Measurements from ENCODE around the gene SRD5A1.

The SRD5A1 gene

GRCh38 chr5:6604341-6604740 is 28.9 kb upstream of the SRD5A1 start:
- no peaks in the 10 kb centered on the region for H3K27me3 ChIP-seq (ENCODE audit: control insufficient read depth, insufficient read depth, low read length)
- no peak overlapping the region for H3K27ac ChIP-seq (ENCODE audit: low read depth, low read length)
- no peaks in the 10 kb centered on the region for H3K4me1 ChIP-seq (ENCODE audit: control insufficient read depth, insufficient read depth, low read length)
- peaks cover 95% of the 10 kb centered on the region for H3K36me3 ChIP-seq (ENCODE audit: control insufficient read depth, insufficient read depth, low read length)
- no peaks in the 10 kb centered on the region for H3K9me3 ChIP-seq (ENCODE audit: control insufficient read depth, insufficient read depth, low read length)
- no peak overlapping the region for H3K4me3 ChIP-seq (ENCODE audit: low read depth, low read length)
- H3K9ac ChIP-seq (ENCODE audit: low read depth, low read length) = no peak overlapping the region

- Histone ChIP-seq H3K4me3 (ENCODE audit: low read depth, low read length) (no peak overlapping the region), H3K36me3 (ENCODE audit: control insufficient read depth, insufficient read depth, low read length) (peaks cover 95% of the 10 kb centered on the region), H3K4me1 (ENCODE audit: control insufficient read depth, insufficient read depth, low read length) (no peaks in the 10 kb centered on the region), H3K27me3 (ENCODE audit: control insufficient read depth, insufficient read depth, low read length) (no peaks in the 10 kb centered on the region), H3K9me3 (ENCODE audit: control insufficient read depth, insufficient read depth, low read length) (no peaks in the 10 kb centered on the region), H3K27ac (ENCODE audit: low read depth, low read length) (no peak overlapping the region), H3K9ac (ENCODE audit: low read depth, low read length) (no peak overlapping the region)
These were observed 28.3 kb upstream of the SRD5A1 start for GRCh38 chr5:6604946-6605345.

- Histone ChIP-seq H3K9ac (ENCODE audit: low read depth, low read length) (no peak overlapping the region), H3K4me1 (ENCODE audit: control insufficient read depth, insufficient read depth, low read length) (no peaks in the 10 kb centered on the region), H3K9me3 (ENCODE audit: control insufficient read depth, insufficient read depth, low read length) (no peaks in the 10 kb centered on the region), H3K27me3 (ENCODE audit: control insufficient read depth, insufficient read depth, low read length) (no peaks in the 10 kb centered on the region), H3K36me3 (ENCODE audit: control insufficient read depth, insufficient read depth, low read length) (peaks cover 95% of the 10 kb centered on the region), H3K27ac (ENCODE audit: low read depth, low read length) (no peak overlapping the region), H3K4me3 (ENCODE audit: low read depth, low read length) (no peak overlapping the region)
These were observed 26.2 kb upstream of the SRD5A1 start for GRCh38 chr5:6606884-6607558.

- Histone ChIP-seq H3K4me1 (ENCODE audit: control insufficient read depth, insufficient read depth, low read length) (no peaks in the 10 kb centered on the region), H3K27ac (ENCODE audit: low read depth, low read length) (no peak overlapping the region), H3K9ac (ENCODE audit: low read depth, low read length) (no peak overlapping the region), H3K27me3 (ENCODE audit: control insufficient read depth, insufficient read depth, low read length) (no peaks in the 10 kb centered on the region), H3K4me3 (ENCODE audit: low read depth, low read length) (no peak overlapping the region), H3K36me3 (ENCODE audit: control insufficient read depth, insufficient read depth, low read length) (peaks cover 95% of the 10 kb centered on the region), H3K9me3 (ENCODE audit: control insufficient read depth, insufficient read depth, low read length) (no peaks in the 10 kb centered on the region)
These were observed 25.7 kb upstream of the SRD5A1 start for GRCh38 chr5:6607559-6607936.

- H3K27ac ChIP-seq (ENCODE audit: low read depth, low read length) = no peak overlapping the region
- peaks cover 95% of the 10 kb centered on the region for H3K36me3 ChIP-seq (ENCODE audit: control insufficient read depth, insufficient read depth, low read length)
- no peaks in the 10 kb centered on the region for H3K4me1 ChIP-seq (ENCODE audit: control insufficient read depth, insufficient read depth, low read length)
- H3K27me3 ChIP-seq (ENCODE audit: control insufficient read depth, insufficient read depth, low read length) = no peaks in the 10 kb centered on the region
- no peaks in the 10 kb centered on the region for H3K9me3 ChIP-seq (ENCODE audit: control insufficient read depth, insufficient read depth, low read length)
- no peak overlapping the region for H3K4me3 ChIP-seq (ENCODE audit: low read depth, low read length)
- H3K9ac ChIP-seq (ENCODE audit: low read depth, low read length) = no peak overlapping the region
These were observed 25.2 kb upstream of the SRD5A1 start for GRCh38 chr5:6608016-6608415.

GRCh38 chr5:6611334-6612256 is 21.6 kb upstream of the SRD5A1 start:
- H3K27me3 ChIP-seq (ENCODE audit: control insufficient read depth, insufficient read depth, low read length) = no peaks in the 10 kb centered on the region
- peaks cover 98% of the 10 kb centered on the region for H3K36me3 ChIP-seq (ENCODE audit: control insufficient read depth, insufficient read depth, low read length)
- H3K9ac ChIP-seq (ENCODE audit: low read depth, low read length) = no peak overlapping the region
- no peak overlapping the region for H3K27ac ChIP-seq (ENCODE audit: low read depth, low read length)
- no peaks in the 10 kb centered on the region for H3K9me3 ChIP-seq (ENCODE audit: control insufficient read depth, insufficient read depth, low read length)
- no peak overlapping the region for H3K4me3 ChIP-seq (ENCODE audit: low read depth, low read length)
- H3K4me1 ChIP-seq (ENCODE audit: control insufficient read depth, insufficient read depth, low read length) = no peaks in the 10 kb centered on the region

GRCh38 chr5:6615034-6615815 is 18.0 kb upstream of the SRD5A1 start:
- Histone ChIP-seq H3K4me3 (ENCODE audit: low read depth, low read length) (no peak overlapping the region), H3K36me3 (ENCODE audit: control insufficient read depth, insufficient read depth, low read length) (peaks cover 98% of the 10 kb centered on the region), H3K9ac (ENCODE audit: low read depth, low read length) (no peak overlapping the region), H3K27me3 (ENCODE audit: control insufficient read depth, insufficient read depth, low read length) (no peaks in the 10 kb centered on the region), H3K4me1 (ENCODE audit: control insufficient read depth, insufficient read depth, low read length) (no peaks in the 10 kb centered on the region), H3K27ac (ENCODE audit: low read depth, low read length) (no peak overlapping the region), H3K9me3 (ENCODE audit: control insufficient read depth, insufficient read depth, low read length) (no peaks in the 10 kb centered on the region)

- Histone ChIP-seq H3K4me1 (ENCODE audit: control insufficient read depth, insufficient read depth, low read length) (no peaks in the 10 kb centered on the region), H3K9me3 (ENCODE audit: control insufficient read depth, insufficient read depth, low read length) (no peaks in the 10 kb centered on the region), H3K9ac (ENCODE audit: low read depth, low read length) (no peak overlapping the region), H3K27ac (ENCODE audit: low read depth, low read length) (no peak overlapping the region), H3K4me3 (ENCODE audit: low read depth, low read length) (no peak overlapping the region), H3K36me3 (ENCODE audit: control insufficient read depth, insufficient read depth, low read length) (peaks cover 96% of the 10 kb centered on the region), H3K27me3 (ENCODE audit: control insufficient read depth, insufficient read depth, low read length) (no peaks in the 10 kb centered on the region)
These were observed 16.6 kb upstream of the SRD5A1 start for GRCh38 chr5:6616632-6617031.

- no peak overlapping the region for H3K27ac ChIP-seq (ENCODE audit: low read depth, low read length)
- H3K4me3 ChIP-seq (ENCODE audit: low read depth, low read length) = no peak overlapping the region
- no peak overlapping the region for H3K9ac ChIP-seq (ENCODE audit: low read depth, low read length)
- H3K27me3 ChIP-seq (ENCODE audit: control insufficient read depth, insufficient read depth, low read length) = no peaks in the 10 kb centered on the region
- H3K4me1 ChIP-seq (ENCODE audit: control insufficient read depth, insufficient read depth, low read length) = no peaks in the 10 kb centered on the region
- H3K9me3 ChIP-seq (ENCODE audit: control insufficient read depth, insufficient read depth, low read length) = no peaks in the 10 kb centered on the region
- peaks cover 98% of the 10 kb centered on the region for H3K36me3 ChIP-seq (ENCODE audit: control insufficient read depth, insufficient read depth, low read length)
These were observed 10.0 kb upstream of the SRD5A1 start for GRCh38 chr5:6623228-6623627.

GRCh38 chr5:6623941-6624340 is 9.3 kb upstream of the SRD5A1 start:
- Histone ChIP-seq H3K27ac (ENCODE audit: low read depth, low read length) (no peak overlapping the region), H3K4me3 (ENCODE audit: low read depth, low read length) (no peak overlapping the region), H3K36me3 (ENCODE audit: control insufficient read depth, insufficient read depth, low read length) (peaks cover 98% of the 10 kb centered on the region)

More at GRCh38 chr5:6623941-6624340, 9.3 kb upstream of the SRD5A1 start:
- Histone ChIP-seq H3K4me1 (ENCODE audit: control insufficient read depth, insufficient read depth, low read length) (no peaks in the 10 kb centered on the region), H3K9me3 (ENCODE audit: control insufficient read depth, insufficient read depth, low read length) (no peaks in the 10 kb centered on the region), H3K9ac (ENCODE audit: low read depth, low read length) (no peak overlapping the region), H3K27me3 (ENCODE audit: control insufficient read depth, insufficient read depth, low read length) (no peaks in the 10 kb centered on the region)
